ENCODE data around the gene ARPC1A.
"Not testable (repeated sequence)": the region's sequence is repeated elsewhere in the genome, so short reads cannot be mapped to it uniquely, and the experiment has no call there.

Gene ARPC1A

DNA sequence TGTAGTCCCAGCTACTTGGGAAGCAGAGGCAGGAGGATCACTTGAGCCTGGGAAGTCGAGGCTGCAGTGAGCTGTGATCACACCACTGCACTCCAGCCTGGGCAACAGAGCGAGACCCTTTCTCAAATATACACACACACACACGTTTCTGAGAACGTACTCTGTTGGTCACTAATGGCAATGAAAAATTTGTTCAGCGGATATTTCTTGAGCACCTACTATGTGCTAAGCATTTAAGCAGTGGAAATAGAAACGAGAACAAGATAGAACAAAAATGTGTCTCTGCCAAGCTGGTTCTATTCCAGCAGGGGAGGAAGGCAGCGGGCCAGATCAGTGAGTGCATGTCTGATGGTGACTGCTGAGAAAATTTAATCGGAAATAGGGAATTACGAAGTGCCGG is 57.5 kb downstream of the ARPC1A start:
- TF ChIP-seq, protein P1, sequence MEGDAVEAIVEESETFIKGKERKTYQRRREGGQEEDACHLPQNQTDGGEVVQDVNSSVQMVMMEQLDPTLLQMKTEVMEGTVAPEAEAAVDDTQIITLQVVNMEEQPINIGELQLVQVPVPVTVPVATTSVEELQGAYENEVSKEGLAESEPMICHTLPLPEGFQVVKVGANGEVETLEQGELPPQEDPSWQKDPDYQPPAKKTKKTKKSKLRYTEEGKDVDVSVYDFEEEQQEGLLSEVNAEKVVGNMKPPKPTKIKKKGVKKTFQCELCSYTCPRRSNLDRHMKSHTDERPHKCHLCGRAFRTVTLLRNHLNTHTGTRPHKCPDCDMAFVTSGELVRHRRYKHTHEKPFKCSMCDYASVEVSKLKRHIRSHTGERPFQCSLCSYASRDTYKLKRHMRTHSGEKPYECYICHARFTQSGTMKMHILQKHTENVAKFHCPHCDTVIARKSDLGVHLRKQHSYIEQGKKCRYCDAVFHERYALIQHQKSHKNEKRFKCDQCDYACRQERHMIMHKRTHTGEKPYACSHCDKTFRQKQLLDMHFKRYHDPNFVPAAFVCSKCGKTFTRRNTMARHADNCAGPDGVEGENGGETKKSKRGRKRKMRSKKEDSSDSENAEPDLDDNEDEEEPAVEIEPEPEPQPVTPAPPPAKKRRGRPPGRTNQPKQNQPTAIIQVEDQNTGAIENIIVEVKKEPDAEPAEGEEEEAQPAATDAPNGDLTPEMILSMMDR (conservative IDR thresholded peaks at IDR 0.05; ENCODE audit: control insufficient read depth, insufficient read depth, low read depth, low read length), result no peak
- no peak overlapping the region for H3K4me3 ChIP-seq (ENCODE audit: control insufficient read depth, low read depth, low read length)
- no peak for DNase-seq (ENCODE audit: low read depth)

DNA sequence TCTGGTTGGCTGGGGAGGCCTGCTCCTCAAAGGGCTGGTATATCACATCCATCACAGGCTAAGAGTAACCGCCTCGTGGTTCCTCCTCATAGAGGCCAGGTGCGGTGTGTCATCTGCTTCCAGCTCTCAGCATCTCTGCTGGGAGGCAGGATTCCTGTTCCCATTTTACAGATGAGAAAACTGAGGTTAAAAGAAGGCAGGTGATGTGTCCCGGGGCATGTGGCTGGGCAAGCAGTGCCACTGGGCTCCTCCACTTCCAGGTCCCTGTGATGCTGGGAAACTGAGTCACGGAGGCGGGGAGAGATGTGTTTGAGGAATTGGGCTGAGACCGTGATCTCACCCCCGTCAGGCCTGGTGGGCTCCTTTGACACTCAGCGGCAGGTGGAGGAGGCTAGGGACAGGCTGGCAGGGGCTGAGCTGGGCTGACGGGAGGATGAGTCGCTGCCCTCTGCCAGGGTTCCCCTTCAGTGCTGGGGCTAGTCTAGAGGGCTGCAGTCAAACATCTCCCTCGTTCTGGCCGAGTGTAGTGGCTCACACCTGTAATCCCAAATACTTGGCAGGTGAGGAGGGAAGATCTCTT is 58.2 kb downstream of the ARPC1A start:
- no peak for DNase-seq (ENCODE audit: low read depth)
- H3K4me3 ChIP-seq (ENCODE audit: control insufficient read depth, low read depth, low read length), result no peak overlapping the region
- TF ChIP-seq, protein P1 (conservative IDR thresholded peaks at IDR 0.05; ENCODE audit: control insufficient read depth, insufficient read depth, low read depth, low read length), result no peak

DNA sequence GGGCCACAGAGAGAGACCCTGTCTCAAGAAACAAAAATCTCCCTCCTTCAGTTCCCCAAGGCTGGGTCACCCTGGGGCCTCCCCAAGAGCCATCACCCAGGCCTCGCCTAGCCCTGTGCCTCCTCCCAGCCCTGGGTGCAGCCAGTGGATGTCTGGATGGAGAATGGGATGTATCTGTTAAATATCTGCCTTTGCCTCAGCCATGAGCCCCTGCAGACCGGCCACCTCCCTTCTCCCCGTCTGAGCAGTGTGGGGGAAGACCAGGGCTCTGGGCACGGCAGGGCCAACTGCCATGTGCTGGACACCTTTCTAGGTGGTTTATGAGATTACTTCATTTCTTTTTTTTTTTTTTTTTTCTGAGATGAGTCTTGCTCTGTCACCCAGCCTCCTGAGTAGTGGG is 58.8 kb downstream of the ARPC1A start:
- H3K4me3 ChIP-seq (ENCODE audit: control insufficient read depth, low read depth, low read length), result no peak overlapping the region
- TF ChIP-seq, protein P1 (conservative IDR thresholded peaks at IDR 0.05; ENCODE audit: control insufficient read depth, insufficient read depth, low read depth, low read length), result no peak
- no peak for DNase-seq (ENCODE audit: low read depth)

DNA sequence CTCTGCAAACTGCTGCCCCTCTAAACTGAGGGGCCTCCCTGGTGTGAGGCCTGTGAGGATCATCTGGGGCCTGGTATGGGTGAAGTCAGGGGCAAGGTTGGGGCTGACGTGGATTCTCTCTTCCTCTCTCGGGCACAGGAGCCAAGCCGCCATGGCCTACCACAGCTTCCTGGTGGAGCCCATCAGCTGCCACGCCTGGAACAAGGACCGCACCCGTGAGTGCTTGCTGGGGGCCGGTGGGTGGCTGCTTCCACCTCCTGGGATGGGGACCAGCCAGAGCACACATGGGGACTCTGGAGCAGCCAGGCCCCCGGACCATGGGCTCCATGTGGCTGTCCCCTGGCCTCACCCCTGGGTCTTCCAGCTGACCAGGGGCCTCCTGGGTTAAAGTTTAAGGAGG is 59.9 kb downstream of the ARPC1A start:
- TF ChIP-seq, protein P1 (conservative IDR thresholded peaks at IDR 0.05; ENCODE audit: control insufficient read depth, insufficient read depth, low read depth, low read length), result no peak
- no peak for DNase-seq (ENCODE audit: low read depth)

DNA sequence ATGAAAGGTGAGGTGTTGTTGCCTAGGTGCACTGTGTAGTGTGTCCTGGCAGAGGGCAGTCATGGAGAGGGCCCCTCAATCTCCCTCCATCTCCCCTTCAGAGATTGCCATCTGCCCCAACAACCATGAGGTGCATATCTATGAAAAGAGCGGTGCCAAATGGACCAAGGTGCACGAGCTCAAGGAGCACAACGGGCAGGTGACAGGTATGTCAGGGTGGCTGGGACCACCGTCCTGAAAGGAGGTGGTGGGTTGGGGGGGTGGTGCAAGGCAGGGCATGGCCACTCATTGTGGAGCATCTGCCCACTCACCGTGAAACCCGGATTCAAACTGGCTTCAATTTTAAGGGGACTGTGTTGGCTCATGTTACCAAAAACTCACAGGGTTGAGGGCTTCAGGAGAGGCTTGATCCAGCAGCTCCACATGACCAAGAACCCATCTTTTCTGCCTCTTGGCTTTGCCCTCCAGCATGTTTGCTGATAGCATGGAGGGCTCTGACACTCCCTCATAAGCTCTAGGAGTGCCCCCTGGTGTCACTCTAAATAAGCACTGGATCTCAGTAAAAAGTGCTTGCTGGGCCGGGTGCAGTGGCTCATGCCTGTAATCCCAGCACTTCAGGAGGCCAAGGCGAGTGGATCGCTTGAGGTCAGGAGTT is 61.0 kb downstream of the ARPC1A start:
- peak; percentile 66 for DNase-seq (ENCODE audit: low read depth)
- H3K4me3 ChIP-seq (ENCODE audit: control insufficient read depth, low read depth, low read length), result no peak overlapping the region

More for the DNA sequence above, 59.9 kb downstream of the ARPC1A start:
- no peak overlapping the region for H3K4me3 ChIP-seq (ENCODE audit: control insufficient read depth, low read depth, low read length)

DNA sequence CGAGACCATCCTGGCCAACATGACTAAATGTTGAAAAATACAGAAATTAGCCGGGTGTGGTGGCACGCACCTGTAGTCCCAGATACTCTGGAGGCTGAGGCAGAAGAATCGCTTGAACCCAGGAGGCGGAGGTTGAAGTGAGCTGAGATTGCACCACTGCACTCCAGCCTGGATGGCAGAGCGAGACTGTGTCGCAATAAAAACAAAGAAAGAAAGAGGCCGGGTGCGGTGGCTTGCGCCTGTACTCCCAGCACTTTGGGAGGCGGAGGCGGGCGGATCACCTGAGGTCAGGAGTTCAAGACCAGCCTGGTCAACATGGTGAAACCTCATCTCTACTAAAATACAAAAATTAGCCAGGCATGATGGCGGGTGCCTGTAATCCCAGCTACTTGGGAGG is 61.5 kb downstream of the ARPC1A start:
- DNase-seq (ENCODE audit: low read depth); H3K4me3 ChIP-seq (ENCODE audit: control insufficient read depth, low read depth, low read length): not testable (repeated sequence)

More for the DNA sequence above, 61.0 kb downstream of the ARPC1A start:
- TF ChIP-seq, protein P1 (conservative IDR thresholded peaks at IDR 0.05; ENCODE audit: control insufficient read depth, insufficient read depth, low read depth, low read length), result peak; percentile 42

DNA sequence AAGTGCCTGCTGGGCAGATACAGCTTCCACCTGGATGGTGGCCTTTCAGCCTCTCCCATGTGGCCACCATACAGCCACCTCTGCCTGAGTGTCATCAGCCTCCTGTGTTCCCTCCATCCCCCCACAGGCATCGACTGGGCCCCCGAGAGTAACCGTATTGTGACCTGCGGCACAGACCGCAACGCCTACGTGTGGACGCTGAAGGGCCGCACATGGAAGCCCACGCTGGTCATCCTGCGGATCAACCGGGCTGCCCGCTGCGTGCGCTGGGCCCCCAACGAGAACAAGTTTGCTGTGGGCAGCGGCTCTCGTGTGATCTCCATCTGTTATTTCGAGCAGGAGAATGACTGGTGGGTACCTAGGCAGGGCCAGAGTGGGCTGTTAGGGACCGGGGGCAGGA is 62.2 kb downstream of the ARPC1A start:
- no peak for DNase-seq (ENCODE audit: low read depth)
- no peak overlapping the region for H3K4me3 ChIP-seq (ENCODE audit: control insufficient read depth, low read depth, low read length)
- TF ChIP-seq, protein P1 (conservative IDR thresholded peaks at IDR 0.05; ENCODE audit: control insufficient read depth, insufficient read depth, low read depth, low read length), result no peak
